NCI-H748 (cell line): ENCODE measurements around the gene STIP1.

Source experiments
- DNase-seq: peaks from one replicate; lab custom pipeline; 2025; ENCODE audit not compliant: unreplicated experiment; lab: John Stamatoyannopoulos, UW

Gene STIP1

DNA sequence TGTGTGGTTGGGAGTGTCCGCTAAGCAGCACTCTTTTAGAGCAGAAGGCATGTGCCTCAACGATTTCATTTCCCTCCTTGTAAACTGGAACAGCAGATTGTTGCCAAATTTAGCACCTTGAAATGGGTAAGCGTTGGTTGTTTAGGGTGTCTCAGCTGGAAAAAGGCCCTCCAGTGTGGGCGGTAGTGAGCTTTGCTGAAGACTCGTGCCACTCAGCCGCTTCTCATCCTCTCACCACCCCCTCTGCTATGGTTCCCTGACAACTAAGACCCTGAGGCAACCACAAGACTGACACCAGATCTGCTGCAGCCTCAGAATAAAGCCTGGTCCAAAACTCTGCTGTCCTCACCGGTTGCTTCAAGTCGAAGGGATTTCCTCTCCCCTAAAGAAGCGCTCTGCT lies 10.7 kb downstream of the STIP1 start:
- no peak for DNase-seq

DNA sequence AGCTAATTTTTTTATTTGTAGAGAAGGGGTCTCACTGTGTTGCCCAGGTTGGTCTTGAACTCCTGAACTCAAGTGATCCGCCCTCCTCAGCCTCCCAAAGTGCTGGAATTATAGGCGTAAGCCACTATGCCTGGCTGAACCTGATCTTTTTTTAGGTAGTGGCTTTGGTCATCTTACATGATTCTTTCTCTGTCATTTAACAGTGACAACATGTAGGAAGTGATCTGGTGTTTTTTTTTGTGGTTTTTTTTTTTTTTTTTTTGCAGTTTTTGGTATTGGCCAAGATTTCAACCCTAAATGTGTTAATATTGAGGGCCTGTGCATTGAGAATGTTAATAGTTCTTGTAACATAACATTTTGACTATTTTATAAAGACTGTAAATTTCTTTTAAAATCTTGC lies 12.5 kb downstream of the STIP1 start:
- DNase-seq: no peak

DNA sequence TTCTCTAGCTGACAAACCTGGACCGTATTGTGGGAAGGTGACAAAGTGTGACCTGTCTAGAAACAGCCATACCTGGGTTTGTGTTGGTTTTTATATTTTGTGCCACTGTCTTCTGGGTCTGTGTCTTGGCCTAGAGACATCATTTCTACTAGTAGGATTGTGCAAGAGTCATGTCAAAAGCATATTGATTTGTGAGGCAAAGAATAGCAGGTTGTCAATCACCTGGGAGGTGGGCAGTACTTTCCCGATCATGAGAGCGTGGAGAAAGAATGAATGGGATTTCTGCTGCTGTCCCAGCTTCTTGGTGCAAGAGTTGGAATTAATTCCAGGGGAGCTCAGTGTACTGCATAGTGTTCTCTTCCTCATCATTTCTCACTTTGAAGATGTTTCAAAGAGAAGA lies 15.6 kb downstream of the STIP1 start:
- no peak for DNase-seq

DNA sequence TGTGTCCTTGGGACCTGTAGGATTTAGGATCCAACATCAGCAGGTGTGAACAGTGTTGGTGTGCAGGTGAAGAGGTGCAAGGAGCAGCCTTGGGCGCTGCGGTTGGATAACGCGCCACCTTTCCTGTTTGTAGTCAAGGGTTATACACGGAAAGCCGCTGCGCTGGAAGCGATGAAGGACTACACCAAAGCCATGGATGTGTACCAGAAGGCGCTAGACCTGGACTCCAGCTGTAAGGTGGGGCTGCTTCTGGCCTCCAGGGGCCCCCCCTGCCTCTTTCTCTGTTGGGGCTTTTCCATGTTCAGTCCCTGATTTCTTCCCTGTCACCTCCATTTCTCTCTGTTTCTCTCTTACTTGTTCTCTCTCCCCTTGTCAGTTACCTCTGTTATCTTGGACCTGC lies 17.0 kb downstream of the STIP1 start:
- DNase-seq: no peak

DNA sequence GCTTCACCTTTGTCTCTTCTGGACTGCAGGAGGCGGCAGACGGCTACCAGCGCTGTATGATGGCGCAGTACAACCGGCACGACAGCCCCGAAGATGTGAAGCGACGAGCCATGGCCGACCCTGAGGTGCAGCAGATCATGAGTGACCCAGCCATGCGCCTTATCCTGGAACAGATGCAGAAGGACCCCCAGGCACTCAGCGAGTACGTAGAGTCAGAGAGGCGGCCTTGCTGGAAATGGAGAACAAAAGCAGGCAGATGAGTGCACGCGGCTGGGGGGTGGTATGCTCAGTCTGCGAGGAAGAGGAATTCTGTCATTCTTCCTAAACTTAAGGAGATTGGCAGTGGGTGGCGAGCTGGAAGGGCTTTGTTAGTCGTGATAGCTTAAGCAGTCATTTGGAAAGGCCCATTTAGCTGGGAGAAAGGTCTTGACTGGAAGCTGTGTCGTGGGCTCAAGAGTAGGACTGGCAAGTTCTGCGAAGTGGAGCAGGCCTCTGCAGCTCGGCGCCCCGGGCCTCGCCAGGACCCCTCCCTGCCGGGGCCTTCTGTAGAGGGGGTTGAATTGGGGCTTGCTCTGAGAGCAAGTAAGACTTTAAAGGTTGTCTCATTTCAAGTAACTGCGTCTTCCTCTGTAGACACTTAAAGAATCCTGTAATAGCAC lies 17.6 kb downstream of the STIP1 start:
- DNase-seq: no peak

DNA sequence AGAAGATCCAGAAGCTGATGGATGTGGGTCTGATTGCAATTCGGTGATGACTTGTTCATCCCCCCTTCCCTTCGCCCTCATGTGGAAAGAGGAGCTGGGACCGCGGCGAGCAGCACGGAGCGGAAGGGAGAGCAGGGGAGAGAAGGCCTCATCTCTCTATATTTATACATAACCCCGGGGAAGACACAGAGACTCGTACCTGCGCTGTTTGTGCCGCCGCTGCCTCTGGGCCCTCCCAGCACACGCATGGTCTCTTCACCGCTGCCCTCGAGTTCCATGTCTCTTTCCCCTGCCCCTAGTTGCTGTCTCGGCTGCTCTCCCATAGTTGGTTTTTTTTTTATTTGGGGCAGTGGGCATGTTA lies 18.1 kb downstream of the STIP1 start:
- no peak for DNase-seq

DNA sequence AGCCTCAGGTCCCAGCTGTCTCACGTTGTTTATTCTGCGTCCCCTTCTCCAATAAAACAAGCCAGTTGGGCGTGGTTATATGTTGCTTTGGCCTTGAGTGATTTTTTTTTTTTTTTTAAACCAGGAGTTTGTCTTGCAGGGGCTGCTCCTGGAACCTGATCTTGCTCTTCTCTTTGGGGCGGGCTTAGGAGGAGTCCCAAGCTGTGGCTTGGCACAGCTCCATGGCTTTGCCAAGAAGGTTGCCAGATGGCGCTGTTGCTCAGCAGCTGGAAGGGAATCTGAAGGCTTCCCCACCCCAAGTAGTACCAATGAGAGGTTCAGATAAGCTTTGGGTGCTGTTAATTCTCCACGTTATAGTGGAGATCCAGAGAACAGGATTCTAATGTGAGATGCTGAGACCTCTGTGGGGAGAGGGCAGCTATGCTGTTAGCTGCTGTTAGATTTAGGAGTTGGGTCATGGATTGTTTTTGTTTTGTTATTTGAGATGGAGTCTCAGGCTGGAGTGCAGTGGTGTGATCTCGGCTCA lies 18.6 kb downstream of the STIP1 start:
- peak; percentile 73 for DNase-seq

DNA sequence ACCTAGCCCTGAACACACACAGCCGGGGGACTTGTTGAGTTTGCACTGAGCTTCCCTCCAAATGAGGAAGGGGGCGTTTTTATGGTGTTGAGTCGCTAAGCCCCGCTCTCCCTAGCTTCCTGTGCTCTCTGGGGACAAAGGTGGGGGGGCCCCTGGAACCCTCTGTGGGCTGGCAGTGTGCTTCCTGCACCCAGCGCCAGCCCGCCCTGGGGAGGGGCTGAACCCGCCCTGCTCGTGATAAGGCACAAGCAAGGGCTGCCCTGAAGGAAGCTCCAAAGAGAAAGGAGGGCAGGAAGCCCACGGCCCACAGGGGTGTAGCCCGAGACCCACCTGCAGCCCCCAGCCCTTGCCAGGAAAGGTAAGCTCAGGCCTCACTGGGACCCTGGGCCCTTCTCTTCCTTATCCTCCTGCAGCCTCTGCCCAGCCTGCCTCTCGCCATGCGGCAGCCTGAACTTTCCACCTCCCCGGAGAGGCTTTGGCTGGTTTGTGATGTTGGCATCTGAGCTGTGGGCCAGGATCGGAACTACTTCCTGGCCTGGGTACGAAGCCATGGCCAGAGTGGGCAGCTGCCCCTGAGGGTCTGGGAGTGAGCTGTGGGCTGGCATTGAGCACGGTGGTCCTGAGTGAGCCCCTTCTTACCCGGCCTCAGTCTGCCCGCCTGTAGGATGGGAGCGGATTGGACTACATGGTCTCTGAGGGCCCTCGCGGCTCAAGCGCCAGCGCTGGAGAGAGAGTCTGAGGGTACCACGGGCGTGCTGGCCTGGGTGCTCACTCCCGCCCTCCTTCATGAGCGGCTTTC lies 20.7 kb downstream of the STIP1 start, which contains the start of gene FERMT3:
Gene FERMT3 (plus strand): TSS at position 265 of the 799 bp plus-strand sequence. CDS start 644 bp downstream, outside the sequence.
- DNase-seq: no peak

DNA sequence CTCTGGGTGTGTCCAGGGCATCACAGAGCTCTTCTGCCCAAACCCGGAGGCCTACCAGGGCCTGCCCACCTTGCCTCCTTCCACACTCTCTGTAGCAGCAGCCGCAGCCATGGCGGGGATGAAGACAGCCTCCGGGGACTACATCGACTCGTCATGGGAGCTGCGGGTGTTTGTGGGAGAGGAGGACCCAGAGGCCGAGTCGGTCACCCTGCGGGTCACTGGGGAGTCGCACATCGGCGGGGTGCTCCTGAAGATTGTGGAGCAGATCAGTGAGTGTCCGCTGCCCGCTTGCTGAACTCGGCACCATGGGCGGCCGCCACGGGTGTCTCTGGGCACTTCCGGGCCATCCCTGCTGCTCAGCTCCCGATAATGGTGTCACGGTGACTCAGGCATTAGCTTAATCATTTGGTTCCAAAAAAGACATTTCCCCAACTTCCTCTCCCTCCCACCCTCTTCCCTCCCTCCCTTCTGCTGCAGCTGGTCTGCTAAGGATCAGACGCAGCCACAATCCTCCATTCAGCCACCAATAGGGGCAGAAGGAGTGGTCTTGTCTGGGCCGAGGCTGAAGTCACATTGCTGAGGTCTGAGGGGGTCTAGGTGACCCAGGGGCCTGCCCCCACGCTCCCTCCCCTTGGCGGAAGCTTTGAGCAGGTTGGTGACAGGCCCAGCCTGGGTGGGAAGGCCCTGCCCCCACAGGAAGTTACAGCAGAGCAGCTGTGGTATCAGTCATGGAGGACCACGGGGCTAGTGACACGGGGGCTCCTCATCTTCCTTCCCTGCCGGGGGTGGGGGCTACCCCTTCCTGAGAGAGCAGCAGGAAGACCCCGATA lies 21.5 kb downstream of the STIP1 start:
- DNase-seq: no peak

DNA sequence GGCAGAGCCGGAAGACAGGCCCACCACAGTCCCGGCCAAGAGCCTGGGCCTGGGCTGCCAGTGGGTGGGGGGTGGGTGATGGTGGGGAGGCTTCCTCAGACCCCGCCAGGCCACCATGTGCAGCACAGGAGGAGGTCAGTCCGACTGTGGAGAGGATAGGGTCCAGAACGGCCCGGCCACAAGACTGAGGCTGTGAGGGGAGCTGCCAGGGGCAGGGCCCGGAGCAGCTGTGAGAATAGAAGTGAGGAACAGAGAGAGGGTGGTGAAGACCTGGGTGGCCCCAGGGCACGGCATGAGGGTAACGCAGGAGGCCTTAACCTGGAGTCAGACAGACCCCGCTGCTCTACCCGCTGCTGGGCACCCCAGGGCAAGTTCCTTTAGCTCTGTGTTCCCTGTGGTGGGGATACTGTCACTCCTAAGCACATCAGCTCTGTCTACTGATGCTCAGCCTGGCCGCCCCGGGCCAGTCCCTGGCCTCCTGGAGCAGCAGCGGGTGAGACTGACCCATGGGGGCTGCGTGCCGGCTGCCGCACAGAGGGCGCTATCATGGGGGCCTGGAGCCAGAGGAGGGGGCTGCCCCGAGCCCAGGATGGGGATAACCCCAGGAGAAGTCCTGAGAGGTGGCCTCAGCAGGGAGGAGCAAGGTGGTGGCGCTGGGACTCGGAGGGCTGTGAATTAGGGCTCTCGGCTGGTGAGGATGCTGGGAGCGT lies 22.3 kb downstream of the STIP1 start:
- no peak for DNase-seq

DNA sequence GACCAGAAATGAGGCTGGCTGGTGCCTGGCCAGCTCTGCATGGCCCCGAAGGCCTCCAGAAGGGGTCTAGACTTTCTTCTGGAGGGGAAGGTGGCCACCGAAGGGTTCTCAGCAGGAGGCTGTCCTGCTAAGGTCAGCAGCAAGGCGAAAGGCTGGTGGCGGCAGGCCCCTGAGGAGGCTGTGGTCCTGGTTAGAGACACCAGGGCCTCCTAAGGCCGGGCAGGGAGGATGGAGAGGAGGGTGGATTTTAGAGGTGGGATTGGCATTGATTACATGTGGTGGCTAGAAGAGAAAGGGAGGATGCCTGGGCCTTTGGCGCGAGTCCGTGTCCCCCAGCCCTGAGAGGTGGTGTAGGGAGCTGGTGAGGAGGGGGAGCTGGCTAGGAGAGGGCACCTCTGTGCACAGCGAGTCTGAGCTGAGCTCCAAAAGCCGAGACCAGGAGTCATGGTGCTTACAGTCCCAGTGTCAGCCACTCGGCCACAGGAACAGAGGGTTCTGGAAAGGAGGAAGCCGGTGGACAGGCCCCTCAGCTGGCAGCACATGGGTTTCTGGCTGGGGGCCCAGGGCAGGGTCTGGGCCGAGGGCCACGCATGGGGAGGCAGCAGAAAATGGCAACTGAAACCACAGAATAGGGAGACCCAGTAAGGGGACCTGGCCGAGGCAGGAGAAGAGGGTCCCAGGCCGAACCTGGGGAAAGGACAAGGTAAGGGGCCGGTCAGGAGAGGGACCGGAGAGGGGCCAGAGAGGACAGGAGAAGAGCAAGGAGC lies 23.0 kb downstream of the STIP1 start:
- DNase-seq: no peak

DNA sequence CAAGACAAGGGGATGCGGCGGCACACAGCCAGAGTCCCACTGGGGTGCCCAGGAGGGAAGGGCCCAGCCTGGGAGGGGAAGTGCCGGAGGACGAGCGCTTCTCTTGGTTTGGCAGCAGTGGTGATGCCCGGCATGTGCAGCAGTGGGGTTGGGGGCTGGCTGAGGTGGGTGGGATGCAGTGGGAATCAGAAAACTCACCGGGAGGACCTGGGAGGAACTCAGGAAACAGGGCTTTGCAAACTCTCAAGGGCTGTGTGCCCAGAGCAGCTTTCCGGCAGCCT lies 23.5 kb downstream of the STIP1 start:
- DNase-seq: no peak

DNA sequence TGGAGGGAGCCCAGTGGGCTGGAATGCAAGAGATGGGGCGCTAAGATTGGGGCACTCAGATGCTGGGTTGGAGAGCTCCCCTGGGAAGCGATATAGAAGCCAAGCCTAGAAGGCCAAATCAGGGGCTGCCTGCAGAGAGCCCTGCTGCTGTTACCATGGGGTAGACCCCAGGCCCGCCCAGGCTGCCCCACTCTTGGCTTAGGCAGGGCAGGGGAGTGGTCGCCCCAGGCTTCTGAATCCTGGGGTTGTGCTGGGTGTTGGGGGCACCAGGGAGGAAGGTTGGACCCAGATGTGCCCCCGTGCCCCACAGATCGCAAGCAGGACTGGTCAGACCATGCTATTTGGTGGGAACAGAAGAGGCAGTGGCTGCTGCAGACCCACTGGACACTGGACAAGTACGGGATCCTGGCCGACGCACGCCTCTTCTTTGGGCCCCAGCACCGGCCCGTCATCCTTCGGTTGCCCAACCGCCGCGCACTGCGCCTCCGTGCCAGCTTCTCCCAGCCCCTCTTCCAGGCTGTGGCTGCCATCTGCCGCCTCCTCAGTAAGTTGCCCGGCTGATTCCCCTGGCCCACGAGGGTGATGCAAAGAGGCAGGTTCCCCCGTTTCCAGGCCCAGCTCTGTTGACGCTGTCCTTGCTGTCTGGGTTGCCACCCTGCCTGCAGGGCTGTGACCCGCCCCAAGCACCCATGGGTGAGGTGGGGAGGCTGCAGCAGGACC lies 24.5 kb downstream of the STIP1 start:
- DNase-seq: no peak

DNA sequence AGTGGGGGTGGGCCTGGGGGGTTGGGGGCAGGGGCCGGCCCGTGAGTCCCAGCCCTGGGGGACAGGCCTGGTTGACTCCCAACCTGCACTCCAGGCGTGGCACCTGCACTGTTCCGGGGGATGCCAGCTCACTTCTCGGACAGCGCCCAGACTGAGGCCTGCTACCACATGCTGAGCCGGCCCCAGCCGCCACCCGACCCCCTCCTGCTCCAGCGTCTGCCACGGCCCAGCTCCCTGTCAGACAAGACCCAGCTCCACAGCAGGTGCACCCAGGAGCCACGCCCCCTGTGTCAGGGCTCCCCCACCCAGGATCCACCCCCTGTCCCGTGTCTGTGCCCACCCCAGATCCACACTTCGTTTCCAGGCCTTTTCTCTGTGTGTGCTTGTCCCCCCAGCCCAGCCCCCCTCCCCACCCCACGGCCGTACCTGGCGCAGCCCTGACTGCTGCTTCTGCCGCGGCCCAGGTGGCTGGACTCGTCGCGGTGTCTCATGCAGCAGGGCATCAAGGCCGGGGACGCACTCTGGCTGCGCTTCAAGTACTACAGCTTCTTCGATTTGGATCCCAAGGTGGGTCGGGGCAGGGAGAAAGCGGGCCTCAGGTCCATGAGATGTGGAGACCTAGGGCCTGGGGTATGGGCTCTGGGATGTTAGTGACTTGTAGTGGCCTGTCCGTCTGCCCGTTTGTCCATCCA lies 25.4 kb downstream of the STIP1 start:
- DNase-seq: no peak

DNA sequence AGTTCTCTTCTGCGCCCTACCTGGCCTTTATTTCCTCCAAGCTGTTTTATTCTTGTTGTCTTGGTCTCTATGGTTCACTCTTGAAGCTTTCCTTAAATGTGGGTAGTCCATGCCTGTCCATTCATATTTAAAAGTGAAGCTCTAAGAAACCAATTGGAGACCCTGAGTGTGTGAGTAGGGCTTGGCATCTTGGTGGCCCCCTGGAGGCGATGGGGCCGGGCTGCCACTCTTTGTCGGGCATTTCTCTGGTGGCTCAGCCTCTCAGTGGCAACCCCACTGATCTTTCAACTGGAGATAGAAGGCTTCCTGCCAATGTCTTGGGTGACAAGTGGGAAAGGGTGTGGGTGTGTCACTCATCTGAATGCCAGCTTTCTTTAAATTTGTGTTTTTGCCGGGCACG lies 30.9 kb downstream of the STIP1 start:
- DNase-seq: no peak

DNA sequence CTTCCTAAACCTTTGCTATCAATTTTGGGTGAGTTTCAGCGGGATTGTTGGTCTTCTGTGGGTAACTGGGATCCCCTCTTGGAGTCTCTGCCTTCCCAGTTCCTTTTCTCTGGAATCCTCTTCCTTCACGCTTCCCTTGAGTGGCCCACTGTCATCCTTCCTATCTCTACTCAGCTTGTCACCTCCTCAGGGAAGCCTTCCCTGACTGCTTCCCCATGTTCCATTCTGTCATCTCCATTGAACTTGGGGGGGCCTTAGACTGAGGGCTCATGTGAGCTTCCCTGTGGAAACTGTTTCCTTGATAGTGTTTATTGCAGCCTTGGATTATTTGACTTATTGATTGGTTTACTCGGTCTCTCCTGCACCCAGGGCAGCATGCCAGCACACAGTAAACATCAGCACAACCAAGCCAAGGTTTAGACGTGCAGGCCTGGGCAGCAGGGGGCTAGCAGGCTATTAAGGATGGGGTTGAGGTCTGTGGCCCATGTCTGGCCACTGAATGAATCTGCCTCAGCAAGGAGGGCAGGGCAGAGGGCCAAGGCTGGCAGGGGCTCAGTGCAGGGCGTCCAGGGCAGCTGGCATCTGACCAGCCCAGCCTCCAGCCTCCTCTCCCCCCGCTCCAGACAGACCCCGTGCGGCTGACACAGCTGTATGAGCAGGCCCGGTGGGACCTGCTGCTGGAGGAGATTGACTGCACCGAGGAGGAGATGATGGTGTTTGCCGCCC lies 32.8 kb downstream of the STIP1 start:
- no peak for DNase-seq

DNA sequence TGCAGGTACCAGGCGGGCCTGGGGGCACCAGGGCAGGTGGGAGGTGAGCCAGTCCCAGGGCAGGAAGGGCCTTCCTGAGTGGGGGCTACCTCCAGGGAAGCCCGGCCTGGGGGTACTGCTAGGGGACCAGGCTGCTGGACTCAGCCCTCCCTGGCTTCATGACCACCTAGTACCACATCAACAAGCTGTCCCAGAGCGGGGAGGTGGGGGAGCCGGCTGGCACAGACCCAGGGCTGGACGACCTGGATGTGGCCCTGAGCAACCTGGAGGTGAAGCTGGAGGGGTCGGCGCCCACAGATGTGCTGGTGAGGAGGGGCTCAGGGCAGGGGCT lies 33.3 kb downstream of the STIP1 start:
- no peak for DNase-seq

DNA sequence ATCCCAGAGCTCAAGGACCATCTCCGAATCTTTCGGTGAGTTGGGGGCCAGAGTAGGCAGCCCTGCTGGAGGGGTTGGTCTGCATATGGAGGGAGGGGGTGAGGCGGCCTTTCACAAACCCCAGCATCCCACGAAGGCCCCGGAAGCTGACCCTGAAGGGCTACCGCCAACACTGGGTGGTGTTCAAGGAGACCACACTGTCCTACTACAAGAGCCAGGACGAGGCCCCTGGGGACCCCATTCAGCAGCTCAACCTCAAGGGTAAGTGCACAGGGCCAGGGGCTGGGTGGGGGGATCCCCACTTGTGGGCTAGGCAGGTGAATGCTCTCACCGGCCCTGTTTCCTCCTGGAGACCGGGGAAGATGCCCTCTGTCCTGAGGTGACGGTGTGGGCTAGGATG lies 33.8 kb downstream of the STIP1 start:
- DNase-seq: no peak

DNA sequence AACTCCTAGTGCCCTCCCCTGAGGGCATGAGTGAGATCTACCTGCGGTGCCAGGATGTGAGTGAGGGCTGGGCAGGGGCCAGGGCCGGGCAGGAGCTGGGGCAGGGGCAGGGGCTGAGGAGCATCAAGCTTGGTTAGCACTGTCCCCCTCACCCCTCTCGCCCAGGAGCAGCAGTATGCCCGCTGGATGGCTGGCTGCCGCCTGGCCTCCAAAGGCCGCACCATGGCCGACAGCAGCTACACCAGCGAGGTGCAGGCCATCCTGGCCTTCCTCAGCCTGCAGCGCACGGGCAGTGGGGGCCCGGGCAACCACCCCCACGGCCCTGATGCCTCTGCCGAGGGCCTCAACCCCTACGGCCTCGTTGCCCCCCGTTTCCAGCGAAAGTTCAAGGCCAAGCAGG lies 34.3 kb downstream of the STIP1 start:
- no peak for DNase-seq
